HG02588 (cell line): Measurements from ENCODE around the gene SLC38A9.

Experiments
- ATAC-seq: cut with Tn5 transposase; IDR thresholded peaks from one replicate; pipeline ENCODE4 v1.9.1; 2021; ENCODE audit warnings: mild to moderate bottlenecking, moderate library complexity; ENCODE audit not compliant: unreplicated experiment

The SLC38A9 gene

GRCh38 chr5:55657443-55657842 is 54.7 kb downstream of the SLC38A9 start:
- ATAC-seq = no peak

GRCh38 chr5:55650386-55650785 is 61.7 kb downstream of the SLC38A9 start:
- ATAC-seq = no peak

GRCh38 chr5:55649963-55650362 is 62.2 kb downstream of the SLC38A9 start:
- ATAC-seq = no peak

- no peak for ATAC-seq
These were observed 66.8 kb downstream of the SLC38A9 start for GRCh38 chr5:55645304-55645703.

GRCh38 chr5:55638455-55638854 is 73.7 kb downstream of the SLC38A9 start:
- no peak for ATAC-seq

GRCh38 chr5:55638051-55638450 is 74.1 kb downstream of the SLC38A9 start:
- ATAC-seq = no peak

- no peak for ATAC-seq
These were observed 75.4 kb downstream of the SLC38A9 start for GRCh38 chr5:55636683-55637082.

- ATAC-seq = no peak
These were observed 75.9 kb downstream of the SLC38A9 start for GRCh38 chr5:55636177-55636576.

- no peak for ATAC-seq
These were observed 77.3 kb downstream of the SLC38A9 start for GRCh38 chr5:55634866-55635265.

GRCh38 chr5:55634209-55634805 is 77.8 kb downstream of the SLC38A9 start:
- ATAC-seq = no peak

- no peak for ATAC-seq
These were observed 78.4 kb downstream of the SLC38A9 start for GRCh38 chr5:55633574-55634208.

- ATAC-seq = no peak
These were observed 82.3 kb downstream of the SLC38A9 start for GRCh38 chr5:55629815-55630214.

GRCh38 chr5:55626790-55627189 is 85.3 kb downstream of the SLC38A9 start:
- no peak for ATAC-seq

- no peak for ATAC-seq
These were observed 86.2 kb downstream of the SLC38A9 start for GRCh38 chr5:55625913-55626312.

GRCh38 chr5:55625589-55625909 is 86.6 kb downstream of the SLC38A9 start:
- ATAC-seq = no peak

- ATAC-seq = no peak
These were observed 87.1 kb downstream of the SLC38A9 start for GRCh38 chr5:55624841-55625588.

- no peak for ATAC-seq
These were observed 88.3 kb downstream of the SLC38A9 start for GRCh38 chr5:55623789-55624188.

- no peak for ATAC-seq
These were observed 89.7 kb downstream of the SLC38A9 start for GRCh38 chr5:55622460-55622859.

- ATAC-seq = no peak
These were observed 90.9 kb downstream of the SLC38A9 start for GRCh38 chr5:55621229-55621628.

GRCh38 chr5:55620766-55621160 is 91.4 kb downstream of the SLC38A9 start:
- ATAC-seq = no peak

- ATAC-seq = no peak
These were observed 91.9 kb downstream of the SLC38A9 start for GRCh38 chr5:55620009-55620765.

- no peak for ATAC-seq
These were observed 93.8 kb downstream of the SLC38A9 start for GRCh38 chr5:55618318-55618717.
